Common myeloid progenitor, CD34-positive (primary cell): ENCODE results near the gene SMARCAL1.

Source experiments
- CTCF ChIA-PET: fragments of 350-600 bp; sonication (Branson Sonifier 250); formaldehyde crosslinking; loops from one replicate; lab custom pipeline; 2021; ENCODE audit warnings: antibody characterized with exemption; lab: Charles Lee
- POLR2A ChIA-PET: fragments of 350-600 bp; sonication (Branson Sonifier 250); formaldehyde crosslinking; loops from one replicate; lab custom pipeline; 2021; ENCODE audit warnings: antibody characterized with exemption; lab: Charles Lee
- DNase-seq, 3 donors: peaks; one replicate each; pipeline versions ENCODE4 v3.0.0 to v3.0.0-alpha.2; 2013
- H3K27ac ChIP-seq, 2 experiments: 1 replicate in 1 of 2; 2 replicates in 1 of 2; pipeline ENCODE4 v1.7.0; 2013; ENCODE audit warnings: inconsistent platforms in 2 of 2, low read length in 2 of 2, mild to moderate bottlenecking in 2 of 2, low read depth in 1 of 2, moderate library complexity in 1 of 2; ENCODE audit not compliant: severe bottlenecking in 2 of 2, insufficient read depth in 1 of 2, poor library complexity in 1 of 2
- H3K27me3 ChIP-seq, 5 experiments: replicated peaks in 2 of 5; 1 replicate in 3 of 5; 2 replicates in 2 of 5; pipeline versions ENCODE4 v1.6.1 to v1.7.0; 2013; ENCODE audit warnings: low read length in 4 of 5, mild to moderate bottlenecking in 2 of 5, moderate library complexity in 2 of 5, inconsistent platforms in 1 of 5; ENCODE audit not compliant: insufficient read depth in 5 of 5, control insufficient read depth in 4 of 5
- H3K36me3 ChIP-seq, 4 experiments: 1 replicate in 2 of 4; 2 replicates in 2 of 4; pipeline versions ENCODE4 v1.6.1 to v1.7.0; 2013; ENCODE audit warnings: low read length in 3 of 4, control low read depth in 1 of 4, mild to moderate bottlenecking in 1 of 4; ENCODE audit not compliant: control insufficient read depth in 4 of 4, insufficient read depth in 4 of 4
- H3K4me1 ChIP-seq, 4 experiments: 1 replicate in 3 of 4; 2 replicates in 1 of 4; pipeline versions ENCODE4 v1.6.1 to v1.7.1; 2013; ENCODE audit warnings: low read length in 3 of 4, mild to moderate bottlenecking in 3 of 4, control low read depth in 1 of 4, inconsistent platforms in 1 of 4, moderate library complexity in 1 of 4; ENCODE audit not compliant: control insufficient read depth in 4 of 4, insufficient read depth in 4 of 4; ENCODE audit errors: control extremely low read depth in 1 of 4
- H3K4me3 ChIP-seq, 7 experiments: 1 replicate in 4 of 7; 2 replicates in 3 of 7; pipeline versions ENCODE4 v1.5.1 to v1.7.0; 2013; ENCODE audit warnings: mild to moderate bottlenecking in 7 of 7, low read length in 6 of 7, moderate library complexity in 6 of 7, inconsistent platforms in 2 of 7, low read depth in 2 of 7, control low read depth in 1 of 7; ENCODE audit not compliant: insufficient read depth in 4 of 7, control insufficient read depth in 1 of 7; ENCODE audit errors: extremely low read depth in 1 of 7
- H3K9me3 ChIP-seq, 5 experiments: 1 replicate in 4 of 5; 2 replicates in 1 of 5; pipeline versions ENCODE4 v1.6.1 to v1.7.1; 2013; ENCODE audit warnings: low read length in 4 of 5, mild to moderate bottlenecking in 2 of 5, inconsistent platforms in 1 of 5, low read depth in 1 of 5, moderate library complexity in 1 of 5; ENCODE audit not compliant: control insufficient read depth in 4 of 5, insufficient read depth in 2 of 5; ENCODE audit errors: control extremely low read depth in 1 of 5
- WGBS: methylation state at CpG from one replicate; pipeline ENCODE4 v1.1.5; 2013; ENCODE audit not compliant: insufficient coverage; 5-methylcytosine and 5-hydroxymethylcytosine counted together

Gene SMARCAL1

GRCh38 chr2:216436383-216436782 lies 24.1 kb downstream of the SMARCAL1 start:
- POLR2A ChIA-PET: no interaction called here
- CTCF ChIA-PET: interaction anchor here (0.8 kb wide), 1 partner anchor 12 kb away, joined by 4 read pairs; no protein-coding TSS in a partner anchor
- Histone ChIP-seq H3K27ac (no peak overlapping the region), H3K4me1 (no peaks in the 10 kb centered on the region), H3K4me3 (no peak overlapping the region), H3K27me3 (no peaks in the 10 kb centered on the region), H3K9me3 (no peaks in the 10 kb centered on the region), H3K36me3 (peaks cover 28 to 85% (median 68%) of the 10 kb centered on the region in 4 experiments)
- 100% methylated on average over 1 of the region's 2 CpGs for WGBS
- no peak for DNase-seq

- DNase-seq: no peak
- ChIA-PET CTCF (interaction anchor here (2.0 kb wide), 1 partner anchor 79 kb away, joined by 4 read pairs; no protein-coding TSS in a partner anchor), POLR2A (no interaction called here)
- no CpG with 5 or more reads among the region's 3 CpGs for WGBS
- Histone ChIP-seq H3K9me3 (peaks cover 0 to 2% (median 0%) of the 10 kb centered on the region in 5 experiments), H3K27me3 (no peaks in the 10 kb centered on the region), H3K27ac (no peak overlapping the region), H3K36me3 (peaks cover 19 to 70% (median 46%) of the 10 kb centered on the region in 4 experiments), H3K4me1 (no peaks in the 10 kb centered on the region), H3K4me3 (no peak overlapping the region)
Observed at GRCh38 chr2:216441308-216442010, 29.2 kb downstream of the SMARCAL1 start.

GRCh38 chr2:216445501-216445900 lies 33.2 kb downstream of the SMARCAL1 start:
- Histone ChIP-seq H3K27me3 (no peaks in the 10 kb centered on the region), H3K4me3 (no peak overlapping the region), H3K4me1 (no peaks in the 10 kb centered on the region), H3K27ac (no peak overlapping the region), H3K36me3 (peaks cover 31 to 74% (median 55%) of the 10 kb centered on the region in 4 experiments), H3K9me3 (peaks cover 2 to 16% (median 10%) of the 10 kb centered on the region in 5 experiments)
- CTCF ChIA-PET: interaction anchor here (0.6 kb wide), 1 partner anchor 237 kb away, joined by 3 read pairs; no protein-coding TSS in a partner anchor
- no CpG with 5 or more reads among the region's 5 CpGs for WGBS
- DNase-seq: no peak
- POLR2A ChIA-PET: no interaction called here

GRCh38 chr2:216446343-216446742 lies 34.1 kb downstream of the SMARCAL1 start:
- WGBS: 94% methylated on average over 2 of the region's 2 CpGs
- POLR2A ChIA-PET: no interaction called here

GRCh38 chr2:216447293-216447692 lies 35.0 kb downstream of the SMARCAL1 start:
- H3K27me3 ChIP-seq: no peaks in the 10 kb centered on the region
- ChIA-PET CTCF (interaction anchor here (1.3 kb wide), 1 partner anchor 12 kb away, joined by 3 read pairs; no protein-coding TSS in a partner anchor), POLR2A (no interaction called here)
- H3K4me3 ChIP-seq: no peak overlapping the region
- peaks cover 36 to 81% (median 60%) of the 10 kb centered on the region in 4 experiments for H3K36me3 ChIP-seq
- no peak for DNase-seq
- peaks cover 2 to 16% (median 10%) of the 10 kb centered on the region in 5 experiments for H3K9me3 ChIP-seq
- 100% methylated on average over 3 of the region's 3 CpGs for WGBS
- no peak overlapping the region for H3K27ac ChIP-seq
- no peaks in the 10 kb centered on the region for H3K4me1 ChIP-seq

More at GRCh38 chr2:216446343-216446742, 34.1 kb downstream of the SMARCAL1 start:
- Histone ChIP-seq H3K4me1 (no peaks in the 10 kb centered on the region), H3K9me3 (peaks cover 2 to 16% (median 10%) of the 10 kb centered on the region in 5 experiments), H3K36me3 (peaks cover 36 to 79% (median 57%) of the 10 kb centered on the region in 4 experiments), H3K27me3 (no peaks in the 10 kb centered on the region), H3K4me3 (no peak overlapping the region), H3K27ac (no peak overlapping the region)
- CTCF ChIA-PET: interaction anchor here (1.3 kb wide), 1 partner anchor 11 kb away, joined by 3 read pairs; no protein-coding TSS in a partner anchor
- no peak for DNase-seq

GRCh38 chr2:216448829-216449228 lies 36.5 kb downstream of the SMARCAL1 start:
- peaks cover 2 to 16% (median 10%) of the 10 kb centered on the region in 5 experiments for H3K9me3 ChIP-seq
- H3K4me3 ChIP-seq: no peak overlapping the region
- H3K36me3 ChIP-seq: peaks cover 49 to 86% (median 68%) of the 10 kb centered on the region in 4 experiments
- ChIA-PET CTCF (interaction anchor here (0.8 kb wide), 1 partner anchor 12 kb away, joined by 4 read pairs; no protein-coding TSS in a partner anchor), POLR2A (no interaction called here)
- no peaks in the 10 kb centered on the region for H3K27me3 ChIP-seq
- H3K27ac ChIP-seq: no peak overlapping the region
- H3K4me1 ChIP-seq: no peaks in the 10 kb centered on the region
- DNase-seq: no peak

- Histone ChIP-seq H3K4me3 (no peak overlapping the region), H3K36me3 (peaks cover 53 to 91% (median 75%) of the 10 kb centered on the region in 4 experiments), H3K4me1 (no peaks in the 10 kb centered on the region), H3K27ac (no peak overlapping the region), H3K9me3 (peaks cover 2 to 24% (median 11%) of the 10 kb centered on the region in 5 experiments), H3K27me3 (no peaks in the 10 kb centered on the region)
- CTCF ChIA-PET: interaction anchor here (2.5 kb wide), 1 partner anchor 14 kb away, joined by 7 read pairs; no protein-coding TSS in a partner anchor
- POLR2A ChIA-PET: no interaction called here
- no peak for DNase-seq
Observed at GRCh38 chr2:216450346-216450745, 38.1 kb downstream of the SMARCAL1 start.
